Breast epithelium (tissue), 3 donors: ENCODE measurements around the gene FGA.

Source experiments
- POLR2AphosphoS5 ChIP-seq, 3 donors: sonication (generic); formaldehyde crosslinking; IDR thresholded peaks; one replicate each; pipeline ENCODE4 v1.6.1; 2017; ENCODE audit warnings: antibody characterized with exemption in 3 of 3
- TF ChIP-seq, protein P1 (sequence below), 3 donors: fragments of 450-650 bp; IDR thresholded peaks; one replicate each; pipeline ENCODE4 v1.5.1; 2016 to 2017; ENCODE audit warnings: antibody characterized with exemption in 3 of 3, mild to moderate bottlenecking in 3 of 3, moderate library complexity in 3 of 3

DNA sequence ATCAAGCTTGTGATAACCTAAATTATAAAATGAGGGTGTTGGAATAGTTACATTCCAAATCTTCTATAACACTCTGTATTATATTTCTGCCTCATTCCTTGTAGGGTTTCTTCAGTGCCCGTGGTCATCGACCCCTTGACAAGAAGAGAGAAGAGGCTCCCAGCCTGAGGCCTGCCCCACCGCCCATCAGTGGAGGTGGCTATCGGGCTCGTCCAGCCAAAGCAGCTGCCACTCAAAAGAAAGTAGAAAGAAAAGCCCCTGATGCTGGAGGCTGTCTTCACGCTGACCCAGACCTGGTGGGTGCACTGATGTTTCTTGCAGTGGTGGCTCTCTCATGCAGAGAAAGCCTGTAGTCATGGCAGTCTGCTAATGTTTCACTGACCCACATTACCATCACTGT lies 24.8 kb downstream of the FGA start:
- TF ChIP-seq, protein P1, sequence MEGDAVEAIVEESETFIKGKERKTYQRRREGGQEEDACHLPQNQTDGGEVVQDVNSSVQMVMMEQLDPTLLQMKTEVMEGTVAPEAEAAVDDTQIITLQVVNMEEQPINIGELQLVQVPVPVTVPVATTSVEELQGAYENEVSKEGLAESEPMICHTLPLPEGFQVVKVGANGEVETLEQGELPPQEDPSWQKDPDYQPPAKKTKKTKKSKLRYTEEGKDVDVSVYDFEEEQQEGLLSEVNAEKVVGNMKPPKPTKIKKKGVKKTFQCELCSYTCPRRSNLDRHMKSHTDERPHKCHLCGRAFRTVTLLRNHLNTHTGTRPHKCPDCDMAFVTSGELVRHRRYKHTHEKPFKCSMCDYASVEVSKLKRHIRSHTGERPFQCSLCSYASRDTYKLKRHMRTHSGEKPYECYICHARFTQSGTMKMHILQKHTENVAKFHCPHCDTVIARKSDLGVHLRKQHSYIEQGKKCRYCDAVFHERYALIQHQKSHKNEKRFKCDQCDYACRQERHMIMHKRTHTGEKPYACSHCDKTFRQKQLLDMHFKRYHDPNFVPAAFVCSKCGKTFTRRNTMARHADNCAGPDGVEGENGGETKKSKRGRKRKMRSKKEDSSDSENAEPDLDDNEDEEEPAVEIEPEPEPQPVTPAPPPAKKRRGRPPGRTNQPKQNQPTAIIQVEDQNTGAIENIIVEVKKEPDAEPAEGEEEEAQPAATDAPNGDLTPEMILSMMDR (IDR thresholded peaks at IDR 0.05) = no peak
- no peak for TF ChIP-seq POLR2AphosphoS5 (IDR thresholded peaks at IDR 0.05)
